Colonic mucosa (tissue), 4 donors: ENCODE measurements around the gene PBX1. TPM values are rescaled to one million over a fixed set of nuclear protein-coding genes. Genes with fewer than 3 reads are reported as not detected.

Source experiments
- DNase-seq: peaks from one replicate; pipeline ENCODE4 v3.0.0-alpha.2; 2020
- H3K27ac ChIP-seq: fragments of 200-600 bp; one replicate; pipeline ENCODE4 v1.8.0; 2021
- H3K27me3 ChIP-seq: fragments of 200-600 bp; one replicate; pipeline ENCODE4 v1.8.0; 2021
- H3K36me3 ChIP-seq: fragments of 200-600 bp; one replicate; pipeline ENCODE4 v1.8.0; 2021
- H3K4me1 ChIP-seq: fragments of 200-600 bp; one replicate; pipeline ENCODE4 v1.8.0; 2021; ENCODE audit warnings: mild to moderate bottlenecking
- H3K4me3 ChIP-seq: fragments of 200-600 bp; one replicate; pipeline ENCODE4 v1.8.0; 2021
- H3K9ac ChIP-seq, 2 donors: one replicate each; pipeline ENCODE4 v1.7.0; 2013; ENCODE audit warnings: control low read depth in 2 of 2, low read depth in 2 of 2, low read length in 2 of 2
- H3K9me3 ChIP-seq: fragments of 200-600 bp; one replicate; pipeline ENCODE4 v1.8.0; 2021
- intact Hi-C: fragments of 100-400 bp; cut with DNase I; formaldehyde crosslinking; loops from one replicate; pipeline ENCODE4 v1.14.1; 2022
- total RNA-seq, 2 donors: library from RNA; stranded (reverse); fragmentation: NEBNext Ultra II Directional in 1 of 2; extraction: Animal tissue kit (Norgen Biotek cat#: 25700) in 1 of 2; gene quantifications; one replicate each; pipeline ENCODE4 v1.2.1, GENCODE V29; 2021
- TF ChIP-seq, protein P1 (sequence below): fragments of 200-600 bp; IDR thresholded peaks from one replicate; pipeline ENCODE4 v1.8.0; 2022; ENCODE audit warnings: antibody characterized with exemption, mild to moderate bottlenecking
- donor health status: healthy.
- donor health status: DM: no; HTN: no; CAD: no.
- donor health status: DM: no; HTN: no; CAD: no.

PBX1 gene
- total RNA-seq, 2 donors from 2014 or later, result 27.2 to 53.7 TPM

DNA sequence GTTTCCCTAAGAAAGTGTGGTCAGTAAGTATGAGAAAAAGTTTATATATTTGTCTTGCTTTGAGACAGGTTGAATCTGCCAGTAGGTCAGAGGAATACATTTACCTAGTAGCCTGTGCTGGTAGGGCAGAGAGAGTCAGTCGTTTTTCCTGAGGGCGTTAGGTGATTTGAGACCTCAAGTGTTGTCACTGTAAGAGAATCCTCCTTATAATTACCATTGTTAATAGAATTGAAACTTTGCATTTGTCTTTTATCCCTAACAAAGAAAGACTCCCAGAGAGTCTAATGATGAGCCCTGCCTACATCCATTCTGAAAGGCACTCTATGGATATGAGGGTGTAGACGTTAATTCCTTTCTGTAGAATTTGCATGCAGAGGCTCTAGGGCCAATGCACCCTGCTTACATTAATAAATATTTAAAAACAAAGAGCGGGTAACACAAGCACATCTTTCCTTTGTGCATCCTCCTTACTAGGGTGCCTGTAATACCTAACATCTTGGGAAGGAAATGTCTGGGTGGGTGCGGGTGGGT, 16.4 kb downstream of the PBX1 start:
- DNase-seq, result no peak
- Histone ChIP-seq H3K9ac (no peak overlapping the region), H3K4me3 (no peak overlapping the region), H3K36me3 (no peaks in the 10 kb centered on the region), H3K27me3 (no peaks in the 10 kb centered on the region), H3K27ac (no peak overlapping the region), H3K9me3 (no peaks in the 10 kb centered on the region), H3K4me1 (no peaks in the 10 kb centered on the region)
- intact Hi-C loops, result no loop called here
- TF ChIP-seq, protein P1, sequence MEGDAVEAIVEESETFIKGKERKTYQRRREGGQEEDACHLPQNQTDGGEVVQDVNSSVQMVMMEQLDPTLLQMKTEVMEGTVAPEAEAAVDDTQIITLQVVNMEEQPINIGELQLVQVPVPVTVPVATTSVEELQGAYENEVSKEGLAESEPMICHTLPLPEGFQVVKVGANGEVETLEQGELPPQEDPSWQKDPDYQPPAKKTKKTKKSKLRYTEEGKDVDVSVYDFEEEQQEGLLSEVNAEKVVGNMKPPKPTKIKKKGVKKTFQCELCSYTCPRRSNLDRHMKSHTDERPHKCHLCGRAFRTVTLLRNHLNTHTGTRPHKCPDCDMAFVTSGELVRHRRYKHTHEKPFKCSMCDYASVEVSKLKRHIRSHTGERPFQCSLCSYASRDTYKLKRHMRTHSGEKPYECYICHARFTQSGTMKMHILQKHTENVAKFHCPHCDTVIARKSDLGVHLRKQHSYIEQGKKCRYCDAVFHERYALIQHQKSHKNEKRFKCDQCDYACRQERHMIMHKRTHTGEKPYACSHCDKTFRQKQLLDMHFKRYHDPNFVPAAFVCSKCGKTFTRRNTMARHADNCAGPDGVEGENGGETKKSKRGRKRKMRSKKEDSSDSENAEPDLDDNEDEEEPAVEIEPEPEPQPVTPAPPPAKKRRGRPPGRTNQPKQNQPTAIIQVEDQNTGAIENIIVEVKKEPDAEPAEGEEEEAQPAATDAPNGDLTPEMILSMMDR, result no peak

DNA sequence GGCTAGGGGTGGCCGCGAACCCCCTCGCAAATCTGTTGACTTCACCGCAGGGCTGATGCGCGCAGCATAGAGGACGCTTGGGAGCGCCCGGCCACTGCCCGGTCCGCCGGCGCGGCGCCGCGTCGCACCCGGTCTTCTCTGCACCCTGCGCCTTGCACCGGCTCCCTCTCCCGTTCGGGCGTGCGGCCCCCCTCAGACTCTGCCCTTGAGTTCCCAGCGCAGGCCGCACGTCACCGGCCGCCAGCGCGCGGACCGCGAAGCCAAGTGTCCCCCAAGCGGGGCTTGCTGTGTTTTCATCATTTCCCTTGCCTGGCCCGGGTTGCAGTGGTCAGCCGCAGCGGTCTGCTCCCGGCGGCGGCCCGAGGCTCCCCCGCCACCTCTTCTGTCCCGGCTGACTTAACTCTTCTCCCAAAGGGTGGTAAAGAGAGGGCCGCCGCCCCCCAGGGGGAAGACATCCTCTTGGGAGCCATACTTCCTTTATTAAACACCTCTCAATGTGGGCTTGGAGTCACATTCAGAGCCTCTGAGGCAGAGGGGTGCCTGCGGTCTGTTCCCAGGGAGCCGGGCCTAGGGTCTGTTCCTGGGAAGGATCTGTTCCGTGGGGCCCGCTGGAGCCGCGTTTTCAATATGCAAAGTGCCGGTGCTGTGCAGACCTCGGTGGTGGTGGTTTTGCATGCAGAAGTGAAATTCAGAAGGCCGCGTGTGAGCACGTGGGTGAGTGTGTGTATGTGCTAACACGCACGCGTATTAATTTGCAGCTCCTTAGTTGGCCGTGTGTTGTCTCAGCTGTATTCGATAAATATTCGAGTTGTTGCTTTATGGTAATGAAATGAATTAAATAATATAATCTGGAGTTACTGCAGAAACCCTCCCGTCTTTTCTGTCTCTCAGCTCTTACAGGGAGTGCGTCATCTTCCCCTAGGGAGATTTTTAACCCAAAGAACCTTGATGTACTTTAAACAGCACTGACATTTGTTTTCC, 17.6 kb downstream of the PBX1 start:
- Histone ChIP-seq H3K27me3 (no peaks in the 10 kb centered on the region), H3K9me3 (no peaks in the 10 kb centered on the region), H3K4me1 (no peaks in the 10 kb centered on the region), H3K27ac (peak overlapping the region; percentile 20), H3K9ac (no peak overlapping the region), H3K36me3 (no peaks in the 10 kb centered on the region), H3K4me3 (no peak overlapping the region)
- TF ChIP-seq, protein P1, result no peak
- DNase-seq, result no peak
- intact Hi-C loops, result no loop called here

DNA sequence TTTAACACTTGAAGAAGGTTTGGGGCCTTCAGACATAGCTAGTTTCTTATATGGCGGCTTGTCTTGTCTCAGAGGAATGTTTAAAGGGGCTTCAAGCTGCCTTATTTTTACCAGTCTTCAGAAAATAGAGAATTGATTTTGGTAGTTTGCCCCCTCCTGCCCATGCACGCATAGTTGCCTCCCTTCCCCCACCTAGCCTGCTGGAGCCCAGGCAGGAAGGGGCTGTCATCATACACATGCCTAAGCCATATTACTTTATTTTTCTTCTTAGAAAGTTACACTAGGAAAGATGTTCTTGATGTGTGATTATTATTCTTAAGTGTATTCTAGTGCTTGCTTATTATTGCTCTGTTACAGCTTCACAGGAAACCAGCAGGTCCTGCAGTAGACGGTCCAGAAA, 18.3 kb downstream of the PBX1 start:
- H3K4me1 ChIP-seq, result no peaks in the 10 kb centered on the region
- H3K9me3 ChIP-seq, result no peaks in the 10 kb centered on the region
- no peak overlapping the region for H3K9ac ChIP-seq
- no peaks in the 10 kb centered on the region for H3K36me3 ChIP-seq
- no peak for DNase-seq
- TF ChIP-seq, protein P1, result no peak
- no peak overlapping the region for H3K4me3 ChIP-seq
- peak overlapping the region; percentile 20 for H3K27ac ChIP-seq
- intact Hi-C loops, result no loop called here
- no peaks in the 10 kb centered on the region for H3K27me3 ChIP-seq

DNA sequence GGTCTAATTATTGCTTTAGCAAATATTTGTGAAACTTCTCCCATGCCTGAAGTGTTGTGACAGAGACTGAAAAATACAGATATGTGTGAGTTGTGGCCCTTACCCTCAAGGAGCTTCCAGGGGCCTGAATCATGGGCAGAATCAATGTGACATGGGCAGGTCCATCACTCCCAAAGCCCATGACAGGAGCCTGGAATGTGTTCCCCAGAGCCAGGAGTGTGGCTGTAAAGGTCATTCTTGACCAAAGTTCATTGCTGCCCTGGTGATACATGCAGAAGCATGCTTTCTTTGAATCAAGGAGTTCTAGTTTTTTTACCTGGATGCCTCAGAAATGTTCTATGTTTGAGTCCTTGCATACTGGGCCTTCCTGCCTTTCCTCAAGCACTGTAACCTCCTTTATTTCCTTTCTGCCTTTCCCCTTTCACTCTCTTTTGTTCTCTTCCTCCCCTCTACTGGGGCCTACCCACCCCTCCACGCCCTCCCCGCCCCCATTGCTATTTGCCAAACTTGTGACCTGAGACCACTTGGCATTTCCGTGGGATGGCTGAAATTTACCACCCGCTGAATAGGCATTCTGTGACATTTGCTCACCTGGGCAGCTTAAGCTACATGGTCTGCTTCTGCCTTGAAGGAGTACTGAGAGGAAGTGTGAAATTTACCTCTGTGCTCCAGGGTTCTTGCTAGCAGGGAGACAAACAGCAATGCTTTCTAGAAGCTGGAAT, 19.7 kb downstream of the PBX1 start:
- H3K27ac ChIP-seq, result no peak overlapping the region
- no peak for DNase-seq
- intact Hi-C loops, result no loop called here
- no peak overlapping the region for H3K4me3 ChIP-seq
- no peaks in the 10 kb centered on the region for H3K36me3 ChIP-seq
- no peaks in the 10 kb centered on the region for H3K9me3 ChIP-seq
- TF ChIP-seq, protein P1, result no peak
- H3K9ac ChIP-seq, result no peak overlapping the region
- H3K4me1 ChIP-seq, result no peaks in the 10 kb centered on the region
- no peaks in the 10 kb centered on the region for H3K27me3 ChIP-seq

DNA sequence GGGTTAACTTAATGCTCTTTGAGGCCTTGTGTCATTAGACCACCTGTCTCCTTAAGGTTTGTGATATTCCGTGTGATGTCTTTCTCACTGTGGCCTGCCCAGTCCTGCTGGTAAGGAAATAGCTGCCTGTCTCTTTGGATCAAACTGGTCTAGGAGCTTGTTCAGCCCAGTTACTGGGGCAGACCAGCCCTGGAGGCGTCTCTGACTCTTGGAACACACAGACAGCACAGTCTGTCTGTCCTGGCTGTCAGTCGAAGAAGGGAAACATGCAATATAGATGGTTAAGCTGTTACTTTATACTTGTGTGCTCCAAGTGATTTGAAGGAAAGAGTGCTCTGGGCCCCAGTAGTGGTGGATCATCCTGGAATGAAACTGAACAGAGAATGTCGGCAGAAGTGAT, 20.4 kb downstream of the PBX1 start:
- intact Hi-C loops, result no loop called here
- no peak overlapping the region for H3K9ac ChIP-seq
- H3K4me1 ChIP-seq, result no peaks in the 10 kb centered on the region
- DNase-seq, result no peak
- no peak overlapping the region for H3K27ac ChIP-seq
- no peaks in the 10 kb centered on the region for H3K27me3 ChIP-seq
- no peaks in the 10 kb centered on the region for H3K36me3 ChIP-seq
- no peaks in the 10 kb centered on the region for H3K9me3 ChIP-seq
- H3K4me3 ChIP-seq, result no peak overlapping the region
- TF ChIP-seq, protein P1, result no peak
